Neural progenitor cell (in vitro differentiated cells): Measurements from ENCODE around the gene ZDHHC17. TPM values are rescaled to one million over a fixed set of nuclear protein-coding genes. Genes with fewer than 3 reads are reported as not detected.

Experiments used
- DNase-seq: peaks from one replicate; pipeline ENCODE4 v3.0.0-alpha.2; 2016; ENCODE audit warnings: low spot score
- H2AFZ ChIP-seq: fragments of 200-600 bp; sonication (generic); replicated peaks from 2 replicates; pipeline ENCODE4 v1.6.1; 2016; ENCODE audit warnings: antibody characterized with exemption
- H3F3A ChIP-seq: fragments of 200-600 bp; sonication (generic); 2 replicates; pipeline ENCODE4 v1.6.1; 2016; ENCODE audit warnings: antibody characterized with exemption, low read depth
- H3K27ac ChIP-seq: fragments of 200-600 bp; sonication (generic); 2 replicates; pipeline ENCODE4 v1.5.1; 2016; ENCODE audit warnings: mild to moderate bottlenecking
- H3K27me3 ChIP-seq: fragments of 200-600 bp; sonication (generic); 2 replicates; pipeline ENCODE4 v1.6.1; 2016; ENCODE audit warnings: mild to moderate bottlenecking, moderate library complexity
- H3K36me3 ChIP-seq: fragments of 200-600 bp; sonication (generic); 2 replicates; pipeline ENCODE4 v1.5.1; 2016
- H3K4me1 ChIP-seq: fragments of 200-600 bp; sonication (generic); 2 replicates; pipeline ENCODE4 v1.6.1; 2016; ENCODE audit warnings: mixed run types
- H3K4me2 ChIP-seq: fragments of 200-600 bp; sonication (generic); 2 replicates; pipeline ENCODE4 v1.6.1; 2016
- H3K4me3 ChIP-seq: fragments of 200-600 bp; sonication (generic); 2 replicates; pipeline ENCODE4 v1.5.1; 2016
- H3K79me2 ChIP-seq: fragments of 200-600 bp; sonication (generic); 2 replicates; pipeline ENCODE4 v1.6.1; 2016; ENCODE audit warnings: low read depth
- H3K9ac ChIP-seq: fragments of 200-600 bp; sonication (generic); 2 replicates; pipeline ENCODE4 v1.6.1; 2016
- H3K9me3 ChIP-seq: fragments of 200-600 bp; sonication (generic); 2 replicates; pipeline ENCODE4 v1.5.1; 2016; ENCODE audit warnings: low read depth
- H4K20me1 ChIP-seq: fragments of 200-600 bp; sonication (generic); 2 replicates; pipeline ENCODE4 v1.6.1; 2016; ENCODE audit warnings: low read depth
- H3K27ac Mint-ChIP-seq: 3 replicates; pipeline ENCODE4 v1.8.0; 2021; ENCODE audit warnings: mixed read lengths
- H3K27me3 Mint-ChIP-seq: 2 replicates; pipeline ENCODE4 v1.8.0; 2022; ENCODE audit warnings: low read depth, mild to moderate bottlenecking, inconsistent platforms, moderate library complexity, mixed read lengths; ENCODE audit not compliant: insufficient read depth
- H3K36me3 Mint-ChIP-seq: 3 replicates; pipeline ENCODE4 v1.8.0; 2021; ENCODE audit warnings: mixed read lengths
- H3K4me1 Mint-ChIP-seq: 3 replicates; pipeline ENCODE4 v1.8.0; 2021; ENCODE audit warnings: mixed read lengths
- H3K4me3 Mint-ChIP-seq: 3 replicates; pipeline ENCODE4 v1.8.0; 2021; ENCODE audit warnings: mild to moderate bottlenecking, moderate library complexity, mixed read lengths
- H3K9me3 Mint-ChIP-seq: 3 replicates; pipeline ENCODE4 v1.8.0; 2020; ENCODE audit warnings: mixed read lengths
- EZH2 ChIP-seq: fragments of 200-600 bp; sonication (generic); IDR thresholded peaks from 2 replicates; pipeline ENCODE4 v1.6.1; 2017; ENCODE audit warnings: antibody characterized with exemption, mild to moderate bottlenecking, moderate library complexity
- EZH2phosphoT487 ChIP-seq: fragments of 200-600 bp; sonication (generic); IDR thresholded peaks from 2 replicates; pipeline ENCODE4 v1.6.1; 2017; ENCODE audit warnings: antibody characterized with exemption
- total RNA-seq: library from RNA; depleted of rRNA; stranded (reverse); fragments of >200 nt; gene quantifications from 2 replicates; pipeline ENCODE4 v1.2.3, GENCODE V29; 2015; ENCODE audit warnings: low replicate concordance
- TF ChIP-seq, protein P1 (sequence below): fragments of 200-600 bp; sonication (generic); IDR thresholded peaks from 2 replicates; pipeline ENCODE4 v1.5.1; 2017; ENCODE audit warnings: antibody characterized with exemption, mild to moderate bottlenecking

Gene ZDHHC17
- total RNA-seq, 1 donor from 2014 or later, result 99.1 TPM

DNA sequence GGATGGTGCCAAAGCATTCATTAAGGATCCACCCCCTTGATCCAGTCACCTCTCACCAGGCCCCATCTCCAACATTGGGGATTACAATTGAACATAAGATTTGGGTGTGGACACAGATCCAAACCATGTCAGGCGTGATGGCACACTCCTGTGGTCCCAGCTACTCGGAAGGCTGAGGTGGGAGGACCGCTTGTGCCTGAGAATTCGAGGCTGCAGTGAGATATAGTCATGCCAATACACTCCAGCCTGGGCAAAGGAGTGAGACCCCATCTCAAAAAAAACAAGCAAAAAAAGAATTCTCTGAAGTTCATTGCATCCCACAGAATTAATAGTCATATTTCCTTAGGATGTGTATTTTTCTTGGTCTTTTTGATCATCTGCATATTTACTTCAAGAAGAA is 34.9 kb downstream of the ZDHHC17 start:
- Histone ChIP-seq H3K4me3 (no peak overlapping the region), H3K79me2 (peaks cover 96% of the 10 kb centered on the region), H3K9ac (no peak overlapping the region), H3K4me1 (no peaks in the 10 kb centered on the region), H3K27ac (no peak overlapping the region), H3K4me2 (no peak overlapping the region), H3K9me3 (no peaks in the 10 kb centered on the region), H4K20me1 (peaks cover 14% of the 10 kb centered on the region), H3F3A (no peaks in the 10 kb centered on the region), H3K36me3 (peaks cover 22% of the 10 kb centered on the region), H3K27me3 (no peaks in the 10 kb centered on the region), H2AFZ (no peak overlapping the region)
- TF ChIP-seq EZH2 (no peak), EZH2phosphoT487 (no peak)
- TF ChIP-seq, protein P1, sequence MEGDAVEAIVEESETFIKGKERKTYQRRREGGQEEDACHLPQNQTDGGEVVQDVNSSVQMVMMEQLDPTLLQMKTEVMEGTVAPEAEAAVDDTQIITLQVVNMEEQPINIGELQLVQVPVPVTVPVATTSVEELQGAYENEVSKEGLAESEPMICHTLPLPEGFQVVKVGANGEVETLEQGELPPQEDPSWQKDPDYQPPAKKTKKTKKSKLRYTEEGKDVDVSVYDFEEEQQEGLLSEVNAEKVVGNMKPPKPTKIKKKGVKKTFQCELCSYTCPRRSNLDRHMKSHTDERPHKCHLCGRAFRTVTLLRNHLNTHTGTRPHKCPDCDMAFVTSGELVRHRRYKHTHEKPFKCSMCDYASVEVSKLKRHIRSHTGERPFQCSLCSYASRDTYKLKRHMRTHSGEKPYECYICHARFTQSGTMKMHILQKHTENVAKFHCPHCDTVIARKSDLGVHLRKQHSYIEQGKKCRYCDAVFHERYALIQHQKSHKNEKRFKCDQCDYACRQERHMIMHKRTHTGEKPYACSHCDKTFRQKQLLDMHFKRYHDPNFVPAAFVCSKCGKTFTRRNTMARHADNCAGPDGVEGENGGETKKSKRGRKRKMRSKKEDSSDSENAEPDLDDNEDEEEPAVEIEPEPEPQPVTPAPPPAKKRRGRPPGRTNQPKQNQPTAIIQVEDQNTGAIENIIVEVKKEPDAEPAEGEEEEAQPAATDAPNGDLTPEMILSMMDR, result no peak
- no peak for DNase-seq
- peaks cover 3% of the 10 kb centered on the region for H3K27me3 Mint-ChIP-seq
- peaks cover 42% of the 10 kb centered on the region for H3K9me3 Mint-ChIP-seq
- no peak overlapping the region for H3K4me3 Mint-ChIP-seq
- H3K27ac Mint-ChIP-seq, result no peak overlapping the region
- H3K36me3 Mint-ChIP-seq, result peaks cover 56% of the 10 kb centered on the region
- H3K4me1 Mint-ChIP-seq, result no peaks in the 10 kb centered on the region

DNA sequence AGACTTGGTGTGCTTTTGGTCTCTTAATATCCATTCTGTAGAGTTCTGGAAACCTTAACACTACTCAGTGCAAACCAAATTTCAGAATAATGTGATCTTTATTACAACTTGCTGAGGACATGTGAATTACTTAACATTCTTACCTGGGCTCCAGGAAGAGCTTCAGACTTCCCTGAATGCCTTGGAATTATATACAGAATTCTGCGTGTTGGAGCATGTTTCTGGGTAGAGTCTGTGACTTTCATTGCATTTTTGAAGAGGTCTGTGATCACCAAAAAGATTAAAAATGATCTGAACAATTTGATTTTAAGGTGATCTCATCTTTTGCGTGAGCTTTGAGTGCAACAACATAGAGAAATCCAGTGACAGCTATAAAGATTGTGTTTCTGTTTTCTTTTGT is 35.4 kb downstream of the ZDHHC17 start:
- Histone ChIP-seq H3F3A (no peaks in the 10 kb centered on the region), H4K20me1 (peaks cover 17% of the 10 kb centered on the region), H3K4me2 (no peak overlapping the region), H2AFZ (no peak overlapping the region), H3K9me3 (no peaks in the 10 kb centered on the region), H3K36me3 (peaks cover 22% of the 10 kb centered on the region), H3K4me3 (no peak overlapping the region), H3K27me3 (no peaks in the 10 kb centered on the region), H3K4me1 (no peaks in the 10 kb centered on the region), H3K9ac (no peak overlapping the region), H3K79me2 (peaks cover 96% of the 10 kb centered on the region), H3K27ac (no peak overlapping the region)
- H3K4me3 Mint-ChIP-seq, result no peak overlapping the region
- H3K4me1 Mint-ChIP-seq, result no peaks in the 10 kb centered on the region
- peaks cover 56% of the 10 kb centered on the region for H3K36me3 Mint-ChIP-seq
- TF ChIP-seq EZH2 (no peak), EZH2phosphoT487 (no peak)
- TF ChIP-seq, protein P1, result no peak
- no peak overlapping the region for H3K27ac Mint-ChIP-seq
- peaks cover 42% of the 10 kb centered on the region for H3K9me3 Mint-ChIP-seq
- peaks cover 3% of the 10 kb centered on the region for H3K27me3 Mint-ChIP-seq
- DNase-seq, result no peak

DNA sequence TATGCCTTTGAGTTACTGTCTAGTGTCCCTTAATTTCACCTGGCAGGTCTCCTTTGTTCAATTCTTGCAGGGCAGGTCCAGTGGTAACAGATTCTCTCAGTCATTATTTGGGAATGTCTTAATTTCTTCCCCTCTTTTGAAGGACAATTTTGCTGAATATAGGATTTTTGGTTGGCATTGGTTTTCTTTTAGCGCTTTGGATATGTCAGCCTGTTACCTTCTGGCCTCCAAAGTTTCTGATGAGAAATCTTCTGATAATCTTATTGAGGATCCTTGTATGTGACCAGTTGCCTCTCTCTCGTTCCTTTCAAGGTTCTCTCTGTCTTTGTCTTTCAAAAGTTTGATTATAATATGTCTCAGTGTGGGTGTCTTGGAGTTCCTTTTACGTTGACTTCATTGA is 38.1 kb downstream of the ZDHHC17 start:
- H3F3A ChIP-seq, result no peaks in the 10 kb centered on the region
- Mint-ChIP-seq H3K4me1 (no peaks in the 10 kb centered on the region), H3K27ac (no peak overlapping the region), H3K27me3 (no peaks in the 10 kb centered on the region), H3K4me3 (no peak overlapping the region), H3K36me3 (peaks cover 54% of the 10 kb centered on the region), H3K9me3 (peaks cover 38% of the 10 kb centered on the region)
- TF ChIP-seq, protein P1, result no peak
- TF ChIP-seq EZH2phosphoT487 (no peak), EZH2 (no peak)
- no peaks in the 10 kb centered on the region for H3K27me3 ChIP-seq
- H3K36me3 ChIP-seq, result peaks cover 34% of the 10 kb centered on the region
- H3K79me2 ChIP-seq, result peaks cover 70% of the 10 kb centered on the region
- H4K20me1 ChIP-seq, result peaks cover 6% of the 10 kb centered on the region
- DNase-seq, result no peak
- H3K4me1 ChIP-seq, result no peaks in the 10 kb centered on the region
- H3K4me3 ChIP-seq, result no peak overlapping the region
- H2AFZ ChIP-seq, result no peak overlapping the region
- no peak overlapping the region for H3K9ac ChIP-seq
- H3K4me2 ChIP-seq, result no peak overlapping the region
- H3K27ac ChIP-seq, result no peak overlapping the region
- no peaks in the 10 kb centered on the region for H3K9me3 ChIP-seq
